DOHH2 (cell line): ENCODE measurements around the gene XPA.

ENCODE experiments used
- CTCF ChIP-seq: fragments of 200-600 bp; sonication (generic); IDR thresholded peaks from one replicate; pipeline ENCODE4 v1.5.1; 2014; ENCODE audit warnings: antibody characterized with exemption, mild to moderate bottlenecking, low read depth, low read length; ENCODE audit not compliant: poor library complexity, severe bottlenecking
- EZH2phosphoT487 ChIP-seq: fragments of 200-600 bp; sonication (generic); IDR thresholded peaks from 2 replicates; pipeline ENCODE4 v1.6.1; 2017; ENCODE audit warnings: borderline replicate concordance, mild to moderate bottlenecking, antibody characterized with exemption, low read length, moderate library complexity, mixed read lengths

- TF ChIP-seq CTCF, result no peak
- TF ChIP-seq EZH2phosphoT487, result no peak
These were observed 941 bp downstream of the XPA start for GRCh38 chr9:97695995-97696802.
